Astrocyte of the spinal cord (primary cell): ENCODE measurements around the gene CACNA1C.

ENCODE experiments used
- DNase-seq: peaks from one replicate; pipeline ENCODE4 v3.0.0; 2011; ENCODE audit warnings: low read depth, low spot score
- H3K4me3 ChIP-seq: 2 replicates; pipeline ENCODE4 v1.5.1; 2011; ENCODE audit warnings: low read depth, mild to moderate bottlenecking, low read length, moderate library complexity
- CTCF ChIP-seq: IDR thresholded peaks from 2 replicates; pipeline ENCODE4 v1.5.1; 2012; ENCODE audit warnings: low read depth, mild to moderate bottlenecking, low read length, inconsistent platforms
- in situ Hi-C: cut with HindIII; loops from 2 replicates; pipeline ENCODE4 v1.10.0; 2017; ENCODE audit warnings: low sequenced_read_pairs

CACNA1C gene

DNA sequence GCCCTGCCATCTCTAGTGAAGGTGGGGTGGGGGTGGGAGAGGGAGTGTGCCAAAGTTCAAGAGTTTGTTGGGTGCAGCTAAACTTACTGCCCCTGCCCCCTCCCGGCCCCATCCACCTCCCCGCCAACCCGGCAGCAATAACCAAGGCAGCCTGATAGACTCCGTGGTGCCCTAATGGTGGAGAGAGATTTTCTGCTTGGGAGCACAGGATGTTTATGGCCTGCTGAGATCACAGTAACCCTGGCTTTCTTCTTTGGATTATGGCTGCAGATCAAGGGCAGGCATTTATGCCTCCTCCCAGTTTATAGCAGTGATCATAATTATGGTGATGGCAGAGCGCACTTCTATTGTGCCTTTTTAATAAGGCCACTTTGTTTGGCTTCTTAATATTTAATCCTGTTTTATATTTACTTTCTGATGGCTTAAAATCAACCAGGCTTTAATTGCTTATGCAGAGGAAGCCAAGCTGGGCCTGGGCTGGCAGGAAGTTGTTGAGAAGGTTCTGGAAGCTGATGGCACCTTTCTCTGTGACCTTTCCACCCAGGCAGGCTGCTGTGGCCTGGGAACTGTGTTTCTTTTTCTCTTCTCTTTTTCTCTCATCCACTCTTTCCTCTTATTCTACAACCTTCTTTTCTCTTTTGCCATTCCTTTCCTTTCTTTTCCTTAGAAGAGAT, 485.2 kb downstream of the CACNA1C start:
- TF ChIP-seq CTCF: no peak
- no peak overlapping the region for H3K4me3 ChIP-seq
- no peak for DNase-seq
- in situ Hi-C loops: no loop called here

DNA sequence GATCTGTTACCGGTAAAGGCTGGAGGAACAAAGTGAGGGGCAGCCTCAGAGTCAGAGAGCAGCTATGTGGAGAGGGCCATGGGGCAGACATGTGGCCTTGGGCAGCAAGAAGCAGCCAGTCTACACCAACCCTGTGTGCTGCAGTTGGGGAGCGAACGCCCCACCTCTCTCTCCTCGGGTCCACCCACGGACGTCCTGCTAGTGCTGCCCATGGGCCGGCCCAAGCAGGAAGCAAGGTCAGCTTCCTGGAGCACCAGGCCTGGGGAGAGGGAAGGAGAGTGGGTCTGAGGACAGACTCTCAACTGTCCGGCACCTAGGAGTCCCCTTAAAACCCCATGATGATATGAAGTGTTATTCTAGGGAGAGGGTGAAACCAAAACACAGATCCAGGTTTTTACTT, 487.2 kb downstream of the CACNA1C start:
- TF ChIP-seq CTCF: no peak
- in situ Hi-C loops: no loop called here
- DNase-seq: no peak
- H3K4me3 ChIP-seq: no peak overlapping the region

DNA sequence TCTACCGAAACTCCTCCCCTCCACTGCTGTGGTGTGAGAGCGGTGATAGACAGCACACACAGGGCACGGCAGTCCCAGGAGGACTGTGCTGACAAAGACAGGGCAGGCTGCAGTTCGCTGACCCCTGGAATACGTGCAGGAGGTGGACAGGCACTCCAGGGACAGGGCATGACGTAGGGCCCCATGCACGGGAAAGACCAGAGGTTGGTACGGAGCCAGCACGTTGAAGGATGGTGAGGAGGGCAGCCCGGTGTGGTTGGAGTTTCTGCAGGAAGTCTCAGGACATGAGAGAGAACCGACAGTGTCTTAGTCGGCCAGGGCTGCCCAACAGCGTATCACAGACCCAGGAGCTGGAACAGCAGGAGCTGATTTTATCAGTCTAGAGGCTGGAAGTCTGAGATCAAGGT, 487.8 kb downstream of the CACNA1C start:
- DNase-seq: no peak
- H3K4me3 ChIP-seq: no peak overlapping the region
- no peak for TF ChIP-seq CTCF
- in situ Hi-C loops: no loop called here

GRCh38 chr12:2541631-2542204, 488.9 kb downstream of the CACNA1C start:
- TF ChIP-seq CTCF: no peak
- in situ Hi-C loops: no loop called here
- DNase-seq: no peak
- no peak overlapping the region for H3K4me3 ChIP-seq

GRCh38 chr12:2543801-2544200, 491.0 kb downstream of the CACNA1C start:
- TF ChIP-seq CTCF: no peak

GRCh38 chr12:2544230-2544629, 491.4 kb downstream of the CACNA1C start:
- H3K4me3 ChIP-seq: no peak overlapping the region
- no peak for TF ChIP-seq CTCF
- in situ Hi-C loops: no loop called here
- no peak for DNase-seq

More at GRCh38 chr12:2543801-2544200, 491.0 kb downstream of the CACNA1C start:
- in situ Hi-C loops: no loop called here
- no peak for DNase-seq
- no peak overlapping the region for H3K4me3 ChIP-seq
